Mesothelial cell of epicardium (in vitro differentiated cells): ENCODE results near the gene EMP3. TPM values are rescaled to one million over a fixed set of nuclear protein-coding genes. Genes with fewer than 3 reads are reported as not detected.

Source experiments
- DNase-seq, 2 experiments: peaks; one replicate each; pipeline ENCODE4 v3.0.0; 2021; ENCODE audit warnings: low spot score in 2 of 2; ENCODE audit not compliant: unreplicated experiment in 2 of 2
- H3K27ac Mint-ChIP-seq: 2 replicates; pipeline ENCODE4 v1.8.0; 2021; ENCODE audit warnings: mixed read lengths
- H3K27me3 Mint-ChIP-seq: 2 replicates; pipeline ENCODE4 v1.8.0; 2021; ENCODE audit warnings: low read depth, mixed read lengths
- H3K36me3 Mint-ChIP-seq: 2 replicates; pipeline ENCODE4 v1.8.0; 2021; ENCODE audit warnings: mixed read lengths
- H3K4me1 Mint-ChIP-seq: 2 replicates; pipeline ENCODE4 v1.8.0; 2021; ENCODE audit warnings: mixed read lengths
- H3K4me3 Mint-ChIP-seq: 2 replicates; pipeline ENCODE4 v1.8.0; 2021; ENCODE audit warnings: mild to moderate bottlenecking, moderate library complexity, mixed read lengths
- H3K9me3 Mint-ChIP-seq: 2 replicates; pipeline ENCODE4 v1.8.0; 2021; ENCODE audit warnings: mixed read lengths
- total RNA-seq: library from RNA; stranded (reverse); gene quantifications from 3 replicates; pipeline ENCODE4 v1.2.1, GENCODE V29; 2021
- TF ChIP-seq, protein P1 (sequence below): fragments of 200-600 bp; sonication (generic); IDR thresholded peaks from one replicate; pipeline ENCODE4 v1.5.0; 2021; ENCODE audit warnings: antibody characterized with exemption; ENCODE audit not compliant: unreplicated experiment

The EMP3 gene
- total RNA-seq, 1 donor from 2014 or later: 52.5 TPM

DNA sequence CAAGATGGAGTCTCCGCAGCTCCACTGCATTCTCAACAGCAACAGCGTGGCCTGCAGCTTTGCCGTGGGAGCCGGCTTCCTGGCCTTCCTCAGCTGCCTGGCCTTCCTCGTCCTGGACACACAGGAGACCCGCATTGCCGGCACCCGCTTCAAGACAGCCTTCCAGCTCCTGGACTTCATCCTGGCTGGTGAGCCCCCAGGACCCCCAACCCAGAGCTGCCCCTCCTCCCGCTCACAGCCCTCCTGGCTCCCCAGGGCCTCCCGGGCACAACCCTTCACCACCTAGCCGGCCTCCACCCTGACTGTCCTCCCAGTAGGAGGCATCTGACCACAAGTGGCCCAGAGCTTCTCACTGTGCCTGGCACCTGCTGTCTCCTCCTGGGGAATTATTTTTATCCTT is 48.2 kb downstream of the EMP3 start:
- no peak overlapping the region for H3K4me3 Mint-ChIP-seq
- no peak overlapping the region for H3K27ac Mint-ChIP-seq
- no peaks in the 10 kb centered on the region for H3K36me3 Mint-ChIP-seq
- TF ChIP-seq, protein P1, sequence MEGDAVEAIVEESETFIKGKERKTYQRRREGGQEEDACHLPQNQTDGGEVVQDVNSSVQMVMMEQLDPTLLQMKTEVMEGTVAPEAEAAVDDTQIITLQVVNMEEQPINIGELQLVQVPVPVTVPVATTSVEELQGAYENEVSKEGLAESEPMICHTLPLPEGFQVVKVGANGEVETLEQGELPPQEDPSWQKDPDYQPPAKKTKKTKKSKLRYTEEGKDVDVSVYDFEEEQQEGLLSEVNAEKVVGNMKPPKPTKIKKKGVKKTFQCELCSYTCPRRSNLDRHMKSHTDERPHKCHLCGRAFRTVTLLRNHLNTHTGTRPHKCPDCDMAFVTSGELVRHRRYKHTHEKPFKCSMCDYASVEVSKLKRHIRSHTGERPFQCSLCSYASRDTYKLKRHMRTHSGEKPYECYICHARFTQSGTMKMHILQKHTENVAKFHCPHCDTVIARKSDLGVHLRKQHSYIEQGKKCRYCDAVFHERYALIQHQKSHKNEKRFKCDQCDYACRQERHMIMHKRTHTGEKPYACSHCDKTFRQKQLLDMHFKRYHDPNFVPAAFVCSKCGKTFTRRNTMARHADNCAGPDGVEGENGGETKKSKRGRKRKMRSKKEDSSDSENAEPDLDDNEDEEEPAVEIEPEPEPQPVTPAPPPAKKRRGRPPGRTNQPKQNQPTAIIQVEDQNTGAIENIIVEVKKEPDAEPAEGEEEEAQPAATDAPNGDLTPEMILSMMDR: no peak
- peaks cover 18% of the 10 kb centered on the region for H3K4me1 Mint-ChIP-seq
- no peak for DNase-seq
- H3K9me3 Mint-ChIP-seq: no peaks in the 10 kb centered on the region
- no peaks in the 10 kb centered on the region for H3K27me3 Mint-ChIP-seq

DNA sequence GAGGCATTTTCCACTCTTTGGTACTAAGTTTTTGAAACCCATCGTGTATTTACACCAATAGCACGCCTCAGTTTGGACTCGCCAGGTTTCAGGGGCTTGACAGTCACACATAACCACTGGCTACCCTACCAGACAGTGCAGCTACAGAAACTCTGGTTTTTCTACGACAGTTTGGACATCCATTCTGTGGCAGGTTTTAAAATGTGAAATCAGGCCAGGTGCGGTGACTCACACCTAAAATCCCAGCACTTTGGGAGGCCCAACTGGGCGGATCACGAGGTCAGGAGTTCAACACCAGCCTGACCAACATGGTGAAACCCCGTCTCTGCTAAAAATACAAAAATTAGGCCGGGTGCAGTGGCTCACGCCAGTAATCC is 52.8 kb downstream of the EMP3 start:
- Mint-ChIP-seq H3K9me3 (no peaks in the 10 kb centered on the region), H3K4me3 (no peak overlapping the region), H3K36me3 (peaks cover 15% of the 10 kb centered on the region), H3K4me1 (peaks cover under 1% of the 10 kb centered on the region), H3K27ac (no peak overlapping the region), H3K27me3 (no peaks in the 10 kb centered on the region)
- DNase-seq: no peak
- TF ChIP-seq, protein P1: no peak

DNA sequence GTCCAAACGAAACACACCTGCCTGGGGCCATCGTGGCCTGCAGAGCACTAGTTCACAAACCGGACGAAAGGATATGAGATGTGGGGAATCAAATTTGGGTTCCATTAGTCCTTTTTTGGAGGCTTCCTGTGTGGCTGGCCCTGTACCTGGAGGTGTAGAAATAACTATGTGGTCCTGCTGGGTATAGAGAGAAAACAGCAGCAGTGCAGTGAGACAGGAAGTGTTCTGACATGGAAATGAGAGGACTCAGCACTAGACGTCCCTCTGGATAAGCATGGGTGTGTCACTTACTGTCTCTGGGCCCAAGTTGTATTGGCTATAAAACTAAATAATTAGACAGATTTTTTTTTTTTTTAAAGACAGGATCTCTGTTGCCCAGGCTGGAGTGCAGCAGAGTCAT is 53.7 kb downstream of the EMP3 start:
- no peaks in the 10 kb centered on the region for H3K4me1 Mint-ChIP-seq
- no peak for DNase-seq
- no peak overlapping the region for H3K4me3 Mint-ChIP-seq
- H3K9me3 Mint-ChIP-seq: no peaks in the 10 kb centered on the region
- H3K36me3 Mint-ChIP-seq: peaks cover 19% of the 10 kb centered on the region
- TF ChIP-seq, protein P1: no peak
- H3K27me3 Mint-ChIP-seq: no peaks in the 10 kb centered on the region
- no peak overlapping the region for H3K27ac Mint-ChIP-seq

Other genes with a start within 250 kb of the EMP3 start
- 1.6 to 2.5 TPM (median 2.0 TPM) in 3 replicates for gene PLA2G4C, start 214.7 kb upstream of the EMP3 start, total RNA-seq
- gene LIG1, start 155.2 kb upstream of the EMP3 start, total RNA-seq: 62.6 to 72.8 TPM (median 66.5 TPM) in 3 replicates
- 9.3 to 11.7 TPM (median 10.2 TPM) in 3 replicates for gene ZSWIM9, start 154.9 kb upstream of the EMP3 start, total RNA-seq
- 48.7 to 51.5 TPM (median 50.0 TPM) in 3 replicates for gene CARD8, start 69.6 kb upstream of the EMP3 start, total RNA-seq
- gene ZNF114, start 55.5 kb upstream of the EMP3 start, total RNA-seq: 3.7 to 4.4 TPM (median 3.9 TPM) in 3 replicates
- 8.2 to 11.7 TPM (median 8.6 TPM) in 3 replicates for gene TMEM143, start 38.4 kb downstream of the EMP3 start, total RNA-seq
- gene SYNGR4, start 38.8 kb downstream of the EMP3 start, total RNA-seq: not detected in 3 replicates
- 255 to 262 TPM (median 260 TPM) in 3 replicates for gene KDELR1, start 66.0 kb downstream of the EMP3 start, total RNA-seq
- gene GRIN2D, start 68.1 kb downstream of the EMP3 start, total RNA-seq: 14.5 to 15.8 TPM (median 15.7 TPM) in 3 replicates
- gene GRWD1, start 120.4 kb downstream of the EMP3 start, total RNA-seq: 34.0 to 36.5 TPM (median 36.2 TPM) in 3 replicates
- 2.7 to 2.8 TPM (median 2.8 TPM) in 3 replicates for gene KCNJ14, start 130.0 kb downstream of the EMP3 start, total RNA-seq
- gene CYTH2, start 143.8 kb downstream of the EMP3 start, total RNA-seq: 184 to 196 TPM (median 190 TPM) in 3 replicates
- gene LMTK3, start 186.3 kb downstream of the EMP3 start, total RNA-seq: 19.4 to 21.3 TPM (median 20.4 TPM) in 3 replicates
- 0.64 to 0.79 TPM (median 0.74 TPM) in 3 replicates for gene SULT2B1, start 226.6 kb downstream of the EMP3 start, total RNA-seq